ENCODE data around the gene ADA.

DNA sequence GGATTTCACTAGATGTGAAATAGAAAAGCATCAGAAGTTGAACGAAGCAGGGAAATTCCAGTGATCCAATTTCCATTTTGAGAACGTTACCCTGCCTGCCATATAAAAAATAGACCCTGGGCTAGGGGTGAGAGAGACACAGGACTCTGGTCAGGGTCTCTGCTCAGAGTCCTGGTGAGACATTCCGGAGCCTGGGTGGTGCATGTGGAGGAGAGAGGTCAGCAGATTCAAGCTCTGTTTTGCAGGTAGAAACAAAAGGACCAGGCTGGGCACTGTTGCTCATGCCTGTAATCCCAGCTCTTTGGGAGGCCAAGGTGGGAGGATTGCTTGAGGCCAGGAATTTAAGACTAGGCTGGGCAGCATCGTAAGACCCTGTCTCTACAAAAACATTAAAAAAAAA, 51.2 kb downstream of the ADA start:
- TF ChIP-seq, protein P1, sequence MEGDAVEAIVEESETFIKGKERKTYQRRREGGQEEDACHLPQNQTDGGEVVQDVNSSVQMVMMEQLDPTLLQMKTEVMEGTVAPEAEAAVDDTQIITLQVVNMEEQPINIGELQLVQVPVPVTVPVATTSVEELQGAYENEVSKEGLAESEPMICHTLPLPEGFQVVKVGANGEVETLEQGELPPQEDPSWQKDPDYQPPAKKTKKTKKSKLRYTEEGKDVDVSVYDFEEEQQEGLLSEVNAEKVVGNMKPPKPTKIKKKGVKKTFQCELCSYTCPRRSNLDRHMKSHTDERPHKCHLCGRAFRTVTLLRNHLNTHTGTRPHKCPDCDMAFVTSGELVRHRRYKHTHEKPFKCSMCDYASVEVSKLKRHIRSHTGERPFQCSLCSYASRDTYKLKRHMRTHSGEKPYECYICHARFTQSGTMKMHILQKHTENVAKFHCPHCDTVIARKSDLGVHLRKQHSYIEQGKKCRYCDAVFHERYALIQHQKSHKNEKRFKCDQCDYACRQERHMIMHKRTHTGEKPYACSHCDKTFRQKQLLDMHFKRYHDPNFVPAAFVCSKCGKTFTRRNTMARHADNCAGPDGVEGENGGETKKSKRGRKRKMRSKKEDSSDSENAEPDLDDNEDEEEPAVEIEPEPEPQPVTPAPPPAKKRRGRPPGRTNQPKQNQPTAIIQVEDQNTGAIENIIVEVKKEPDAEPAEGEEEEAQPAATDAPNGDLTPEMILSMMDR (IDR thresholded peaks at IDR 0.05) = no peak
- no peak for TF ChIP-seq POLR2A (IDR thresholded peaks at IDR 0.05)
